ENCODE data around the gene FPR2.
"Not testable (repeated sequence)": the region's sequence is repeated elsewhere in the genome, so short reads cannot be mapped to it uniquely, and the experiment has no call there.

Gene FPR2

DNA sequence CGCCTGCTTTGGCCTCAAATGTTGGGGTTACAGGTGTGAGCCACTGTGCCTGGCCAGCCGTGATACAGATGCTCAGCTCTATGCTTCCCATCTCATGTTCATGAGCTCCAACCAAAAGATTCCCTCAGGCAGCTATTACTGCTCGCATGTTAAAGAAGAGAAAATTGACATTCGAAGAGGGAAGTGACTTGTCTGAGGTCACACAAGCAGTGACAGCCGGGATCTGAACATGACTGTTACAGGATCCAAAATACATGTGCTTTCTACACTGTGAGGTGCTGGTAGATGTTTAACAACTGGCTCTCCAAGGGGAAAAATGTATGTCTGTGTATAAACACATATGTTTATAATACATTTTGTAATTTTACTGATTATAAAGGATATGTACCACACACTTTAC, 20.6 kb upstream of the FPR2 start:
- DNase-seq = no peak

DNA sequence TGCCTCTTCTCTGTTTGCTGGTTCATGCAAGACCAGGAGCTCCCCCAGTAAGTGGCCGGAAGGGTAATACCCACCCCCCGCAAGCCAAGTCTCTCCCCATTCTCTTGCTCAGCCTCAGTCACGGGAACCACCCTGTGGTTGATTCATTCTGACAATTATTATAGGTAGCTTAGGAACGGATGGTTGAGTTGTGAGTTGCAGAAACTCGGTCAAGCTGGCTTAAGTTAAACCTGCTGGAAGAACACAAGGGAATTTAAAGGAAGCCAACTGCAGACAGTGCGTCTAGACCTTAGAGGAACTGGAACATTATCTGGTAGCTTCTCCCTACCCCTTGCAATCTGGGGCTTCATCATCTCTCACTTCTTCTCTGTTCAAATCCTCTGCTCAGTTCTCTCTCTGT, 18.2 kb upstream of the FPR2 start:
- peak; percentile 91 for DNase-seq

DNA sequence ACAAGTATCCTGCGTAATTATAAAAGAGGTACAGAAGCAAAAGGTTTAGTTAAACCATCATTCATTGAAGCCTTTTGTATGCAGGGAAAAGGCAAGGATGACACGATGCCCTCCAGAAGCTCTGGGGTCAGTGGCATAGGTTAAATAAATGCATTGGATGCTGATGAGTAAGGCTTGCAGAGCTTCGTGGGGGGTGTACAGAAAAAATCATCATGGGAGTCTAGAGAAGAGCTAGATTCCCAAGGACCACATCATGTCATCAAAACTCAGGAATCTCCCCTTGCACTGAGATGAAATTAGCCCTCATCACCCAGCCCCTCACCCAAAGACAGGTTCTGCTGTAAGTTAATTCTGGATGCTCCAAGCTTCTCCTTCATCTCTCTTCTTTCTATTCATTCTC, 17.6 kb upstream of the FPR2 start:
- DNase-seq = peak; percentile 73

DNA sequence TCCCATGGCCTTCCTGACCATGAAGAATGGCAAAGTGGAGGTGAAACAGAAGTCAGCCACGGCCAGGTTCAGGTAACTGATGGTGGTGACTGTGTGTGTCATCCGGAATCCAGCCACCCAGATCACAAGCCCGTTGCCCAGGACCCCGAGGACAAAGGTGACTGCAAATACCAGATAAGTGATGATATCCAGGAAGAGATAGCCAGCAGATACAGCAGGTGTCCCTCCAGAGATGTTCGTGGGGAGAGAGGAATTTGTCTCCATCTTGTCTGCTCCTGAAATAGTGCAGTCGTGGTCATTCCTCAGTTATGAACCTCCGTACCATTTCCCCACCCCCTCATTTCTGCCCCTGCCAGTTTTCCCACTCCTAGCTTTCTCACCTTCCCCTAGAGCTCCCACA, 14.2 kb upstream of the FPR2 start:
- DNase-seq = no peak

DNA sequence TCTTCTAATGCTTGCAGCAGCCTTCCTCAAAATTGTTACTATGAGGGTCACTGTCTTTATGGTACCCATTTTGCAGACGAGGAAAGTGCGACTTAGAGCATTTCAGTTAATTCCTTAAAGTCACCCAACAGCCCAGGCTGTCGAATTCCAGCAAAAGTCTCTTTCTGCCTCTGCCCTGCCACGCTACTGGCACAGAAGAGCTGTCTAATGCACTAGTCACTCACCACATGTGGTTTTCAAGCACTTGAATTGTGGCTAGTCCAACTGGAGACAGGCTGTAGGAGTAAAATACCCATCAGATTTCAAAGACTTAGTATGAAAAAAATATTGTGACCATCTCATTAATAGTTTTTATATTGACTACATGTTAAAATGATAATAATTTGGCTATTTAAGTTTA, 11.0 kb upstream of the FPR2 start:
- DNase-seq = peak; percentile 63

DNA sequence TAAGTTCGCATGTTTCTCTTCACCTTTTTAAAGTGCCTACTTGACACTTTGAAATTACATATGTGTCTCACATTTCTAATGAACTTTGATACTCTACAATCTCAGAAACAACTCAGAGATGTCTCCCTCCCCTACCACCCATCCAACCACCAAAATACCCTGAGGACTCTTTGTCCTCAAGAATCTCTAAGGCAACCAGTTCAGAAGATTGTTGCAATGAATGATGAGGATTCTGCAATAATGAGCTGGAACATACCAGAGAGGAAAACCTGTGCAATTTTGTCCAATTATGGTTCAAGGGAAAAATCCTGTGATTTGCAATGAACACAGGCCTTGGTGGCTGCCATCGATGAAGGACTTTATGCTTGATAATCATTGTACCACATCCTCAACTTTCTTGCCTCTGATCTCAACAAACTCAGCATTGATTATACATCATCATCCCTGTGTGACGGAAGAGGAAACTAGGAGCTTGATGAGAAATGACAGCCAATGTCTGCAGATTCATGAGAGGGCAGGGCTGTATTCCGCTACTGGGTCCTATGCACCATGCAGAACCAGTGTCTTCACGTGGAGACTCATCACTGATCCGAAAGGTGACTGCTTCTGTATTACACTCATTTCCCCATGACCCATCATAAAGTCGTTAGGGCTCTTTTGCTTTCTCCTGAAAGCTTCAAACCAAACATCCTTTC, 10.4 kb upstream of the FPR2 start:
- peak; percentile 26 for DNase-seq

DNA sequence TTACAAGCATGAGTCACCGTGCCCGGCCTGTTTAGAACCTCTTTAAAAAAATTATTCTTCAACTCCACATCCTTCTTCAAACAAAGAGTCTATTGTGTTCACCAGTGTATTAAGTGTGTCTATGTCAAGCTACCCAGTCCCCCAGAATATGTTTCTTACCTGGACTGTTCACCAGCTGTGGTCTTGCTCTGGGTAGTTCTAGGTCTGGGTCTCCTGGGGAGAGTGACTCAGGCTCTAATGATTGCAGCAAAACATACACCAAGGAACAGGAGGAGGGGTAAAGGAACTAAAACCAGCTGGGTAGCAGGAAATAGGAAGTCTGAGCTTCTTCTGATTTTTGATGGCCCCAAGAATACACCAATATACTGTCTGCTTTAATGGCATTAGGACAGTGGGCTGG, 9.3 kb upstream of the FPR2 start, which contains the start of gene FPR1:
Gene FPR1, minus strand, starts transcription at position 224 of the 400 bp plus-strand sequence. CDS start 4,884 bp downstream, outside the sequence.
- peak; percentile 52 for DNase-seq

DNA sequence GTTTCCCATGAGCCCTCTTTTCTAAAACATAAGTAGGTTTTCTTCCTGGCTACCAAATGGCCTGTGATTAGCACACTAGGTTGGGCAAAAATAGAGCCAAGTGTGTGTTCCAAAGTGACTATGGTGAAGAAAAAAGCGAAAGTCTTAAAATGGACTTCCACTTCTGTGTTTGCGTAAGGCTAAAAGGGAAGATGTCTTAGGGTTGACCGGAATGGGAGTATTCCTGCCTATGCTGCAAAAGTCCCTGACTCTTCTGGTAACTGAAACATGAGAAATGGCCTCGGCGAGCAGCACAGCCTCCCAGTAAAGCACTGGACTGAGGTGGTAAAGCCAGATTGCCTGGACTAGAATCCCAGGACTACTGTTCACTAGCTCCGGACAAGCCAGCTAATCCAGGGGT, 6.9 kb upstream of the FPR2 start:
- DNase-seq = no peak

DNA sequence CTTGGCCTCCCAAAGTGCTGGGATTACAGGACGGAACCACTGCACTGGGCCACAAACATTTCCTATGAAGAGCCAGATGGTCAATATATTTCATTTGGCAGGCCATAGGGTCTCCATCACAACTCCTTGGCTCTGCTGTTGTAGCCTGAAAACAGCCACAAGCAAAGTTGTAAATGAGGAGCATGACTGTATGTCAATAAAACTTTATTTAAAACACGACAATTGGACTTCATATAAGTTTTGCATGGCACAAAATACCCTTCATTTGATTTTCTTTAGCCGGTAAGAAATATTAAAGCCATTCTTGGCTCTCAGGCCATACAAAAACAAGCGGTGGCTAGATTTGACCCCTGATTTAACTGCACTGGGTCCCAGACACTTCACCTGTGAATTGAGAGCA, 6.2 kb upstream of the FPR2 start:
- no peak for DNase-seq

DNA sequence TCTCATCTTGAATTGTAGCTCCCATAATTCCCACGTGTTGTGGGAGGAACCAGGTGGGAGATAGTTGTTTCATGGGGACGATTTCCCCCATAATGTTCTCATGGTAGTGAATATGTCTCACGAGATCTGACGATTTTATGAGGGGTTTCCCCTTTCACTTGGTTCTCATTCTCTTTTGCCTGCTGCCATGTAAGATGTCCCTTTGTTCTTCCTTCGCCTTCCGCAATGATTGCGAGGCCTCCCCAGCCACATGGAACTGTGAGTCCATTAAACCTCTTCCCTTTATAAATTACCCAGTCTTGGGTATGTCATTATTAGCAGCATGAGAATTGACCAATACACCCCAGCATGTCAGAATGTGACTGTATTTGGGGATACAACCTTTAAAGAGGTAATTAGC, 5.4 kb upstream of the FPR2 start:
- no peak for DNase-seq

DNA sequence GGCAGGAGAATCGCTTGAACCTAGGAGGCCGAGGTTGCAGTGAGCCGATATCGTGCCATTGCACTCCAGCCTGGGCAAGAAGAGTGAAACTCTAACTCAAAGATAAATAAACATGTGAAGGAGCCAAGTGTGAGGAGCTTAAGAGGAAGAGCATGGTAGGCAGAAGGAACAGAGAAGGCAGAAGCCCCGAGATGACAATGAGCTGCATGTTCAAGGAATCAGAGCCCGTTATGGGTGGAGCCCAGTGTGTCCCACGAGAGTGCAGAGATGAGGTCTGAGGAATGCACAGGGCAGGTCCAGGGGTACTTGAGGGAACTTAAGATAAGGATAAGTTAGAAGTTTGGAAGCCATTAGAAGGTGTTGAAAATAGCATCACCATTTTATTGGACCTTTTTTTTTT, 716 bp downstream of the FPR2 start:
- DNase-seq = no peak

DNA sequence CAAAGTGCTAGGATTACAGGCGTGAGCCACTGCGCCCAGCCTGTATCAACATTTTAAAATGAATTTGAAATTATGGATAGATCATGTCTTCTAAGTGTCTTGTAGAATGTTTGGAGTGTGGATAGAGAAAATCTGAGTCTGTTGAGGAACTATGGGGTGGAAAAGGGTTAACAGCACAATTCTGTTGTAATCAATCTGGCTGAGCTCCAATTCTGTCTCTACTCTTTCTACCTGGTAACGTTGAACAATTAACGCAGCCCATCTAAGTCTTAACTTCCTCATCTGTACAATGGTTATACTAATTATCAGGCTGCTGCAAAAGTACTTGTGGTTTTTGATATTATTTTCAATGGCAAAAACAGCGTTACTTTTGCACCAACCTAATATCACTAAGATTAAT, 4.1 kb downstream of the FPR2 start:
- DNase-seq = no peak

DNA sequence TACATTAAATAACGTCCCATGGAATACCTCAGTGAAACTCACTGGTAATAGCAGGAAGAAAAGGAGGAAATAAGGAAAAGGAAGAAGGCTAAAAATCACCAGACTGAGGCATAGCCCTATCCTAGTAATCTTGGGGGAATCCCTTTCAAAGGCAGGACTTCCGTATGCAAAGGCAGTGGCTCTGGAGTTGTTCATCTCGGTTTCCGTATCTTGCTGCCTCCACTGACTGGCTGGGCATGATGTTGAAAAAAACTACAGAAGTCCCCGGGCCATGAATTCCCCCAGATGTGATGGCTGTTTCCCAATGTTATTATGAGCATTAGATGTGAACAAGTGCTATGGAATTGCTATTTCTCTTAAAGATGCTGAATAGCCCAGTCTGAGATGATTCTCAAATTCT, 5.5 kb downstream of the FPR2 start:
- DNase-seq = no peak

DNA sequence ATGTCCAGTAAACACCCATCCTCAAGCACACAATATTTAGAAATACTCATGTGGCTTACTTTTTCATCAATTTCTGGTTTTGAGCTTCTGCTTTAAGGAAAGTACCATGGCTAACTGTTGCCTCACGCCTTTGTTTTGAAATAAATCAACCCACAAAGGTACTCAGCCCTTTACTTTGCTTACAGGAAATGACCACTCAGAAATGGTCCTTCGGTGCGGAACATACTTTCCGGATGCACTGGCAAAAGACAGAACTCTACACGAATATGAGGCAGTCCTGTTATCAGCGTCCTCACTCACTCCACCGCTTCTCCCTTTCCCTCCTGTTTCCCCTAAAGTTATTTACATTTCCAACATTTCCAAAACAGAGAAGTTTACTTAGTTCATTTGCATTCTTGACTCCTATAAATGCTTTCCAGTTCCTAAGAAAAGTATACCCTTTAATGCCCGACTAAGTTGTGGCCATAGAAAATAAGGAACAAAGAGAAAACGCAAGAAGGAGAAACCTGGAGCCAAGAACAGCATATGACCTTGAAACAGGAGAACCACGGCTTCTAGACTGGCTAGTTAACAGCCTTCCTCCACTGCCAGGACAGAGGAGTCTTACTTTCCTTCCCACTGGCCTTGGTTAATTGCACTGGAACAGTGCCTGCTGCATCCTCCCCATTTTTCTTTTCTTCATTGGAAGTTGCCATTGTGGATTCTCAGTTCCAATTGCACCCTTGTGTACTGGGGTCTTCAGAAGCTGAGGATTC, 10.6 kb downstream of the FPR2 start:
- DNase-seq = no peak

DNA sequence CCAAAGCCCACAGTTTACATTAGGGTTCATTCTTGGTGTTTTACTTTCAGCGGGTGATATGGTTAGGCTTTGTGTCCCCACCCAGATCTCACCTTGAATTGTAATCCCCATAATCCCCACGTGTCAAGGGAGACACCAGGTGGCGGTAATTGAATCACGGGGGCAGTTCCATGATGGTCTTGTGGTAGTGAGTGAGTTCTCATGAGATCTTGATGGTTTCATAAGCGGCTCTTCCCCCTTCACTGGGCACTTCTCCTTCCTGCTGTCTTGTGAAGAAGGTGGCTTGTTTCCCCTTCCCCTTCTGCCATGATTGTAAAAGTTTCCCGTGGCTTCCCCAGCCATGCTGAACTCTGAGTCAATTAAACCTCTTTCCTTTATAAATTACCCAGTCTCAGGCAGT, 12.0 kb downstream of the FPR2 start:
- no peak for DNase-seq

DNA sequence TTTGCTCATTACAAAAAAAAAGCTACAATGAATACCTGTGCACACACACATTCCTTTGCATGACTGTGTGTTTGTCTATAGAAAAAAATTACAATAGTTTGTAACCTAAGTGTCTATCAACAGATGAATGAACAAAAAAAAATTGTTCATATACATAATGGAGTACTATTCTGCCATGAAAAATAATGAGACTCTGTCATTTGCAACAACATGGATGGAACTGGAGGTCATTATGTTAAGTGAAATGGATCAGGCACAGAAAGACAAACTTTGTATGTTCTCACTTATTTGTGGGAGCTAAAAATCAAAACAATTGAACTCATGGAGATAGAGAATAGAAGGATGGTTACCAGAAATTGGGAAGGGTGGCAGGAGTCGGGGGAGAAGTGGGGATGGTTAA, 15.6 kb downstream of the FPR2 start:
- DNase-seq = not testable (repeated sequence)

DNA sequence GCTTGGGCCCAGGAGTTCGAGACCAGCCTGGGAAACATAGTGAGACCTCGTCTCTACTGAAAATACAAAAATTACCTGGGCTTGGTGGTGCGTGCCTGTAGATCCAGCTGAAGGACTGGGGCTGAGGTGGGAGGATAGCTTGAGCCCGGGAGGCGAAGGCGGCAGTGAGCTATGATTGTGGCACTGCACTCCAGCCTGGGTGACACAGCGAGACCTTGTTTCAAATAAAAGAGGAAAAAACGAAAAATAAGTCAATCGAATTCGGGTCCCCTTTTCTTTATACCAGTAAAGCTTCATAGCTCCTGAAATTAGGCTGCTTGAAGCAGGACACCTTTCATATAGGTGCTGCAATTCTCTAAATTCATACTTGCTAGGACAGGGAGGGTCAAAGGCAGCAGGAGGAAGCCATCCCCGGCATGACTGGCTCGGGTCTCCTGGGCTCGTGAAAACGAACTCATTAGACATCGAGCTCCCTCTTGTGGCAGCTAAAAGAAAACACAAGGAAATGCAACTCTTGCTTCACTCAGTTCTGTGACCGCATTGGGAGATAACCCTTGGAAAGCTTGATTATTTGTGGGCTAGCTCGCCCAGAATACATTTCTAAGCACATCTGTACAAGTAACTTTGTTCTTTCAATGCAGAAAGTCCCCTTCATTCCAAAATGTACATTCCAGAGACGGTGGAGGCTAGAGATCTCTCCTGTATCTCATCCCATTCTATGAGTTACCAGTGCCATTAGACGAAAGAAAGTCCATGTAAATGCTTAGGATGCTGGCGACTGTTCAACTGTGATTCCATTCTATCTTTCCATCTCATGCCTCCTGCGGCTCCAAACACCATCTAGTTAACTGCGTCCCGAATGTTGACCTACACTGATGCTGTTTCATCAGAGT, 16.8 kb downstream of the FPR2 start:
- peak; percentile 81 for DNase-seq

DNA sequence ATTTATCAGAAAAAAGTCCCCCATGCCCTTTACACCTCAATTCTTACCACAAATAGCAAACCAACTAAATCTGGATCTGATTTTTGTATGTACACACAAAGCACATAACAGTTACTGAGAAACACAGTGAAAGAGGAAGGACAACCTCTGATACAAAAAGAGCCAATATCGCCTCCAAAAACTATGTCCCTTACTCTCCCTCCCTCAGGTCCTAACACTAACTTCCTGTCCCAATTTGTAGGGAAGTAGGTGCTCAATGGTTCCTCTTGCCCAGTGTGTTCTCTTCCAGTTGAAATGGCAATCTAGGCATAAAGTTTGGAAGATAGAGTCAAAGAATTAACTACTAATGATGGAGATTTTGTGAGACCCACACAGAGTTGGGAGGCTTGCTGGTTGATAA, 18.2 kb downstream of the FPR2 start:
- no peak for DNase-seq

DNA sequence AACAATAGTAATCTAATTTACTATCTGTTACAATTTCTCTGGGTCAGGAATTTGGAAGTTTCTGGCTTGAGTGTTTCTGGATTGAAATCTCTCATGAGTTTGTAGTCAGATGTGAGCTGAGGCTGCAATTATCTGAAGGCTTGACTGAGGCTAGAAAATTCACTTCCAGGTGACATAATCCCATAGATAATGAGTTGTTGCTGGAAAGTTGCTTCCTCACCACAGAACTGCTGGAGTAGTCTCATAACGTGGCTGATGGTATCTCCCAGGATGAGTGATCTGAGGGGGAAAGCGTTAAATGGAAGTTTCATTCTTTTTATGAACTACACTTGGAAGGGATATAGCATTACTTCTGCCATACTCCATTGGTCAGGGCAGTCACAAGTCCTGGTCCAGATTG, 18.7 kb downstream of the FPR2 start:
- no peak for DNase-seq

DNA sequence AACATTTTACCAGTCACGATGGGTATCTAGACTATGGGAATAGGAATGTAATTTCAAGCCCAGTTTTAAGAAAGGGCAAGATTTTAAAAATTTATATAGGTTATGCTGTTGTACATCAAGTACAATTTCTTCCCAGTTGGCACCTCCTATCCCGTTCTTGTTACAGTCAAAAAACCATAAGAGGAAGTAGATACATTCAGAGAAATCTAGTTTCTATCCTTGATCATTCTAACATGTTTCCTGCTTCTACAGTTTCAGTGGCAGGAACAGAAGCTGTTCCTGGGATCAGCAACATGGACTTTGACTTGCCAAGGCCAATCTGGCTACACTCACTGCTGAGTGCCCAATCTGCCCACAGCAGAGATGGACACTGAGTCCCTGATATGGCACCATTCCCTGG, 19.3 kb downstream of the FPR2 start:
- DNase-seq = no peak

DNA sequence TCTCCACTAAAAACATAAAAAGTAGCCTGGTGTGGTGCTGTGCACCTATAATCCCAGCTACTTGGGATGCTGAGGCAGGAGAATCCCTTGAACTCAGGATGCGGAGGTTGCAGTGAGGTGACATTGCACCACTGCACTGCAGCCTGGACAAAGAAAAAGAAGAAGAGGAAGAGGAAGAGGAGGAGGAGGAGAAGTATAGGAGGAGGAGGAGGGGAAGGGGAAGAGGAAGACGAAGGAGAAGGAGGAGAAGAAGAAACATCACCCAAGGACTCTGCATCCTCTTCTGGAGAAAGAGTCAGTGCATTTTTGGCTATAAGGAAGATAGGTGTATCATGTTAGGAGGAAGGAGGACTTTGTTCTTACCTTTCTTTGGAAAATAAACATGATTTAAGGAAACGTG, 21.0 kb downstream of the FPR2 start:
- DNase-seq = no peak

DNA sequence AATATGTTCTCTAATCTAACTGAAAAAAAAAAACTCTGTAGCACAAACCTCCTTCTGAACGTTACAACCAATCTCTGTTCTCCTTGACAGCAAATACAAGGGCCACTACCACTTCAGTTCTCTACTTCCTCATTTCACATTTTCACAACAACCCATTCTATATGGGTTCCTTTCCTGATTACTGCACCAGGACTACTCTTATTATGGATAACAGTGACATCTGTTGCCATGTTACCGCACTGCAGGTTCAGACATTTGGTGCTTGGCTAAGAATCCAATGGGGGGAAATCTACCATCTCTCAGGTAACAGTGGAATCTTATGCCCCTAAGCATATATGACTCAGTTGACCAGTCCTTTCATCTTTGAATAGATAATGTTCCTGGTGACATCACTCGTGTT, 22.4 kb downstream of the FPR2 start:
- DNase-seq = peak; percentile 17

DNA sequence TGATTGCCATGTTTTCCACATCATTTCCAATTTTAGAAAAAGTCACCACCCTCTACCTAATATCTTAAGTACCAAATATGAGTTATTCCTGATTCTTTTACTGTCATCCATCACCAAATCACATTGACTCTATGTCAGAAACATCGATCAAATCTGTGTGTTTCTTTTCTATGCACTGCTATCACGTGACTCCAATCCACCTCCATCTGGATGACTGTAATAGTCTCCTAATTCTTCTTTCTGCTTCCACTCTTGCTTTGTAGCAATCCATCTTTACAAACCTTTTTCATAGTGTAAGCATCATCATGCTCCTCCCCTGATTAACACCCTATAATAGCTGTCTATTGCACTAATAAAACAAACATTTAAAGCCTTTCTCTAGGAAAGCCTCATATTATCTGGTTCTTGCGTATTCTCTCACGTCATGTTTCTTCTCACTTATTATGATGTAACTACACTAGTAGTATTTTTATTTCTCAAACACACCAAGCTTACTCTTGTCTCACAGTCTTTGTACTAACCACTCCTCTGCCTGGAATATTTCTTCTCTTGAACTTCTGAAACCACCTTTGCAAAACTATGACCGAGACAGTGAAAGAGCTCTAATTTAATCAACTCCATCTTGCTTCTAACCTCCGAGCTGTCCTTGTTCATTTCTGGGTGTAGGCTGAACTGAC, 23.3 kb downstream of the FPR2 start:
- no peak for DNase-seq

All from fibroblast of skin of abdomen (primary cell).